ENCODE measurements around the gene BAHCC1. TPM values are rescaled to one million over a fixed set of nuclear protein-coding genes. Genes with fewer than 3 reads are reported as not detected.

Gene BAHCC1
- total and polyA plus RNA-seq, 4 donors, result 3.9 to 49.3 (median 19.8) TPM

GRCh38 chr17:81513753-81514488 lies 118.7 kb downstream of the BAHCC1 start:
- Histone ChIP-seq H3K36me3 (ENCODE audit: control insufficient read depth in 1 of 2, insufficient read depth in 2 of 2, low read length in 1 of 2) (peaks cover 0 to 17% of the 10 kb centered on the region in 2 donors), H3K27me3 (ENCODE audit: control insufficient read depth in 1 of 2, insufficient read depth in 2 of 2, low read length in 1 of 2) (peaks cover 0 to 2% of the 10 kb centered on the region in 2 donors), H3K9me3 (ENCODE audit: control insufficient read depth, low read length) (no peaks in the 10 kb centered on the region), H3K27ac (ENCODE audit: low read depth in 1 of 2, low read length in 2 of 2) (peak overlapping the region; percentile 97 to 100), H3K4me1 (ENCODE audit: control insufficient read depth in 1 of 2, insufficient read depth in 2 of 2, low read length in 2 of 2) (peaks cover 0 to 1% of the 10 kb centered on the region in 2 donors), H3K4me3 (ENCODE audit: low read length in 2 of 2) (peak overlapping the region; percentile 72 to 93)
- intact Hi-C loops (cut with DNase I), result no loop called here
- DNase-seq (peak; percentile 81 to 91), ATAC-seq (ENCODE audit: low FRiP score) (peak; percentile 51)
- WGBS, 2 donors, result 0 to 1% methylated on average over 49 to 64 of the region's 64 CpGs

- ATAC-seq (ENCODE audit: low FRiP score) (no peak), DNase-seq (no peak)
- Histone ChIP-seq H3K27me3 (ENCODE audit: control insufficient read depth in 1 of 2, insufficient read depth in 2 of 2, low read length in 1 of 2) (peaks cover 0 to 2% of the 10 kb centered on the region in 2 donors), H3K27ac (ENCODE audit: low read depth in 1 of 2, low read length in 2 of 2) (peak overlapping the region; percentile 97 to 100), H3K4me3 (ENCODE audit: low read length in 2 of 2) (peak overlapping the region; percentile 72 to 93), H3K9me3 (ENCODE audit: control insufficient read depth, low read length) (no peaks in the 10 kb centered on the region), H3K36me3 (ENCODE audit: control insufficient read depth in 1 of 2, insufficient read depth in 2 of 2, low read length in 1 of 2) (peaks cover 0 to 16% of the 10 kb centered on the region in 2 donors), H3K4me1 (ENCODE audit: control insufficient read depth in 1 of 2, insufficient read depth in 2 of 2, low read length in 2 of 2) (peaks cover 0 to 1% of the 10 kb centered on the region in 2 donors)
- 1% methylated on average over 18 to 34 of the region's 34 CpGs for WGBS, 2 donors
- intact Hi-C loops (cut with DNase I), result no loop called here
Measured at GRCh38 chr17:81514489-81514738, 119.2 kb downstream of the BAHCC1 start.

- intact Hi-C loops (cut with DNase I), result loop anchor here (5.0 kb wide), 1 partner anchor 87 kb away; no protein-coding TSS in a partner anchor
- peaks cover 0 to 1% of the 10 kb centered on the region in 2 donors for H3K4me1 ChIP-seq (ENCODE audit: control insufficient read depth in 1 of 2, insufficient read depth in 2 of 2, low read length in 2 of 2)
- peak; percentile 70 for ATAC-seq (ENCODE audit: low FRiP score)
Measured at GRCh38 chr17:81514739-81515529, 119.7 kb downstream of the BAHCC1 start.

GRCh38 chr17:81515530-81516041 lies 120.3 kb downstream of the BAHCC1 start:
- 14 to 24% methylated on average over 19 of the region's 19 CpGs for WGBS, 2 donors

More at GRCh38 chr17:81514739-81515529, 119.7 kb downstream of the BAHCC1 start:
- Histone ChIP-seq H3K9me3 (ENCODE audit: control insufficient read depth, low read length) (no peaks in the 10 kb centered on the region), H3K27me3 (ENCODE audit: control insufficient read depth in 1 of 2, insufficient read depth in 2 of 2, low read length in 1 of 2) (peaks cover 0 to 2% of the 10 kb centered on the region in 2 donors), H3K27ac (ENCODE audit: low read depth in 1 of 2, low read length in 2 of 2) (peak overlapping the region; percentile 85 to 100), H3K36me3 (ENCODE audit: control insufficient read depth in 1 of 2, insufficient read depth in 2 of 2, low read length in 1 of 2) (peaks cover 0 to 16% of the 10 kb centered on the region in 2 donors), H3K4me3 (ENCODE audit: low read length in 2 of 2) (peak overlapping the region; percentile 72 to 93)
- DNase-seq, result peak; percentile 90 to 94
- whole genome bisulfite sequencing, 2 donors, result 1% methylated on average over 40 to 82 of the region's 82 CpGs

More at GRCh38 chr17:81515530-81516041, 120.3 kb downstream of the BAHCC1 start:
- H3K27me3 ChIP-seq (ENCODE audit: control insufficient read depth in 1 of 2, insufficient read depth in 2 of 2, low read length in 1 of 2), result peaks cover 0 to 2% of the 10 kb centered on the region in 2 donors
- intact Hi-C loops (cut with DNase I), result loop anchor here (5.0 kb wide), 1 partner anchor 87 kb away; no protein-coding TSS in a partner anchor
- H3K36me3 ChIP-seq (ENCODE audit: control insufficient read depth in 1 of 2, insufficient read depth in 2 of 2, low read length in 1 of 2), result peaks cover 0 to 12% of the 10 kb centered on the region in 2 donors
- H3K27ac ChIP-seq (ENCODE audit: low read depth in 1 of 2, low read length in 2 of 2), result peak overlapping the region; percentile 9 to 37
- peak in 1 of 2 donors; percentile 77 for DNase-seq
- H3K4me3 ChIP-seq (ENCODE audit: low read length in 2 of 2), result peak overlapping the region; percentile 52 to 87
- ATAC-seq (ENCODE audit: low FRiP score), result no peak
- H3K9me3 ChIP-seq (ENCODE audit: control insufficient read depth, low read length), result no peaks in the 10 kb centered on the region
- peaks cover 0 to 1% of the 10 kb centered on the region in 2 donors for H3K4me1 ChIP-seq (ENCODE audit: control insufficient read depth in 1 of 2, insufficient read depth in 2 of 2, low read length in 2 of 2)

Small RNAs within 50 kb of the gene (microRNA-seq; reads per million reads assigned to microRNA genes)
- gene MIR3186 (0 to 0.60 reads per million in 2 donors), gene MIR4740 (0 to 1.2 reads per million in 2 donors)

Other genes starting within 250 kb of the BAHCC1 start
- gene PVALEF, start 229.9 kb upstream of the BAHCC1 start, total RNA-seq, result not detected
- gene PVALEF, start 229.9 kb upstream of the BAHCC1 start, polyA plus RNA-seq, result not detected
- 10 to 100 TPM; 14.2 to 15.1 TPM for gene AATK, start 229.2 kb upstream of the BAHCC1 start, total RNA-seq
- gene AATK, start 229.2 kb upstream of the BAHCC1 start, polyA plus RNA-seq, result 1 to 10 TPM; 2.9 to 4.0 TPM
- gene CEP131, start 172.5 kb upstream of the BAHCC1 start, total RNA-seq, result 10 to 100 TPM in 1 of 2 donors, 1 to 10 TPM in 1; 6.7 to 11.3 TPM
- gene CEP131, start 172.5 kb upstream of the BAHCC1 start, polyA plus RNA-seq, result 10 to 100 TPM in 1 of 2 donors, 1 to 10 TPM in 1; 5.0 to 86.6 TPM
- gene TEPSIN, start 156.4 kb upstream of the BAHCC1 start, total RNA-seq, result 10 to 100 TPM; 25.6 to 44.4 TPM
- 10 to 100 TPM in 1 of 2 donors, 1 to 10 TPM in 1; 5.6 to 79.0 TPM for gene TEPSIN, start 156.4 kb upstream of the BAHCC1 start, polyA plus RNA-seq
- 10 to 100 TPM; 20.2 to 27.4 TPM for gene NDUFAF8, start 156.1 kb upstream of the BAHCC1 start, total RNA-seq
- 10 to 100 TPM; 26.5 to 46.5 TPM for gene NDUFAF8, start 156.1 kb upstream of the BAHCC1 start, polyA plus RNA-seq
- gene SLC38A10, start 100.2 kb upstream of the BAHCC1 start, total RNA-seq, result 10 to 100 TPM; 61.9 to 79.6 TPM
- gene SLC38A10, start 100.2 kb upstream of the BAHCC1 start, polyA plus RNA-seq, result 100 to 1,000 TPM in 1 of 2 donors, 10 to 100 TPM in 1; 22.3 to 118 TPM
- gene ACTG1, start 117.3 kb downstream of the BAHCC1 start, total RNA-seq, result 1,000 to 10,000 TPM; 2,309 to 2,547 TPM
- gene ACTG1, start 117.3 kb downstream of the BAHCC1 start, polyA plus RNA-seq, result 1,000 to 10,000 TPM; 1,438 to 2,310 TPM
- gene FSCN2, start 132.9 kb downstream of the BAHCC1 start, total RNA-seq, result 1 to 10 TPM; 3.0 to 3.1 TPM
- gene FSCN2, start 132.9 kb downstream of the BAHCC1 start, polyA plus RNA-seq, result 1 to 10 TPM; 1.0 to 1.3 TPM
- 10 to 100 TPM; 20.9 to 32.2 TPM for gene FAAP100, start 156.9 kb downstream of the BAHCC1 start, total RNA-seq
- gene FAAP100, start 156.9 kb downstream of the BAHCC1 start, polyA plus RNA-seq, result 10 to 100 TPM in 1 of 2 donors, 1 to 10 TPM in 1; 8.8 to 48.4 TPM
- gene NPLOC4, start 241.7 kb downstream of the BAHCC1 start, total RNA-seq, result 10 to 100 TPM; 74.4 to 94.3 TPM
- 10 to 100 TPM; 26.7 to 66.8 TPM for gene NPLOC4, start 241.7 kb downstream of the BAHCC1 start, polyA plus RNA-seq
- gene TSPAN10, start 241.7 kb downstream of the BAHCC1 start, total RNA-seq, result under 1 TPM; 0.29 to 0.66 TPM
- gene TSPAN10, start 241.7 kb downstream of the BAHCC1 start, polyA plus RNA-seq, result under 1 TPM; 0.25 to 0.28 TPM